GM18520 (cell line): Measurements from ENCODE around the gene WNT7A.
"Not testable (repeated sequence)": the region's sequence is repeated elsewhere in the genome, so short reads cannot be mapped to it uniquely, and the experiment has no call there.

Source experiments
- ATAC-seq: cut with Tn5 transposase; IDR thresholded peaks from one replicate; pipeline ENCODE4 v1.9.1; 2021; ENCODE audit not compliant: unreplicated experiment

The WNT7A gene

GRCh38 chr3:13879946-13880810 is at the start of gene WNT7A:
WNT7A (minus strand) TSS chr3:13880071; CDS start chr3:13879816, 255 bp downstream.
- ATAC-seq = no peak

- not testable (repeated sequence) for ATAC-seq
Observed at GRCh38 chr3:13928741-13929140, 48.9 kb upstream of the WNT7A start.

- no peak for ATAC-seq
Observed at GRCh38 chr3:13927295-13927694, 47.4 kb upstream of the WNT7A start.

GRCh38 chr3:13916375-13916774 is 36.5 kb upstream of the WNT7A start:
- no peak for ATAC-seq

- no peak for ATAC-seq
Observed at GRCh38 chr3:13902648-13903238, 22.9 kb upstream of the WNT7A start.

GRCh38 chr3:13901935-13902584 is 22.2 kb upstream of the WNT7A start:
- ATAC-seq = no peak

GRCh38 chr3:13898346-13898745 is 18.5 kb upstream of the WNT7A start:
- no peak for ATAC-seq

GRCh38 chr3:13896473-13897154 is 16.7 kb upstream of the WNT7A start:
- no peak for ATAC-seq

GRCh38 chr3:13895155-13896105 is 15.6 kb upstream of the WNT7A start:
- peak; percentile 81 for ATAC-seq

GRCh38 chr3:13894807-13895154 is 14.9 kb upstream of the WNT7A start:
- no peak for ATAC-seq

GRCh38 chr3:13894096-13894806 is 14.4 kb upstream of the WNT7A start:
- ATAC-seq = no peak

GRCh38 chr3:13892304-13892703 is 12.4 kb upstream of the WNT7A start:
- no peak for ATAC-seq

GRCh38 chr3:13891492-13892073 is 11.7 kb upstream of the WNT7A start:
- ATAC-seq = no peak

- ATAC-seq = no peak
Observed at GRCh38 chr3:13891017-13891392, 11.1 kb upstream of the WNT7A start.

GRCh38 chr3:13890377-13891016 is 10.6 kb upstream of the WNT7A start:
- no peak for ATAC-seq

- no peak for ATAC-seq
Observed at GRCh38 chr3:13888576-13888975, 8.7 kb upstream of the WNT7A start.

- no peak for ATAC-seq
Observed at GRCh38 chr3:13887495-13888300, 7.8 kb upstream of the WNT7A start.

- no peak for ATAC-seq
Observed at GRCh38 chr3:13886593-13887129, 6.8 kb upstream of the WNT7A start.
